ENCODE data around the gene ABCC8.

ABCC8 gene

DNA sequence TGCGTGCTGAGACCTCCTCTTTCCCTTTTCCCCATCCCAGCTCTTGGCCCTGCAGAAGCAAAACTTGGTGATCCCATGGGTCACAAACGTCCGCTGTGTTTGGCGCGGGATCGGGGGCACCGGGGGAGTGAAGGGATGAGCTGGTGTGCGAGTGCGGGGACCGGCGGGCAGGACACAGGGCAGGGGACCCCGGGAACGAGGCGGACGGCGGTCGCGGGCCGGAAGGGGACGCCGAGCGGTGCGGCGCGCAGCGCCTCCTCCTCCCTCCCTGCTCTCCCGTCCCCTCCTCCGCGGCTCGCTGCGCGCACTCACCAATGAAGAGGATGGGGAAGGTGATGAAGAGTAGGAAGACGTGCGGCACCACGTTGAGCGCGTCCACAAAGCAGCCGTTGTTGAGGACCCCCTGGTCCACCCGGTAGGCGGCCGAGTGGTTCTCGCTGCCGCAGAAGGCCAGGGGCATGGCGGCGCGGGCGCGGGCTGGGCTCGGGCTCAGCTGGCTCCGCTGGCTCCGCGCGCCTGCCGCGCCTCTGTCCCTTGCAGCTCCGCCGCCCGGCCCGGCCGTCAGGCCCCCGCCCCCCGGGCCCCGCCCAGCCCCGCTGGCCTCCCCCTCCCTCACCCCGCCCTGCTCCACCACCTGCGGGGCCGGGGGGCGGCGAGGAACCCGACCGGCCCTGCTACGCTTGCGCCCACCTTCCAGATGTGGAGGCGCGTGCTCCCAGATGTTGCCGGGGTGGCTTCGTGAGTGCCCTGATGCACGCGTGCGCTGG is at the start of gene ABCC8:
Gene ABCC8 (minus strand): TSS at position 529 of the 767 bp plus-strand sequence. CDS start 69 bp downstream, at position 460.
- DNase-seq = peak; percentile 45

DNA sequence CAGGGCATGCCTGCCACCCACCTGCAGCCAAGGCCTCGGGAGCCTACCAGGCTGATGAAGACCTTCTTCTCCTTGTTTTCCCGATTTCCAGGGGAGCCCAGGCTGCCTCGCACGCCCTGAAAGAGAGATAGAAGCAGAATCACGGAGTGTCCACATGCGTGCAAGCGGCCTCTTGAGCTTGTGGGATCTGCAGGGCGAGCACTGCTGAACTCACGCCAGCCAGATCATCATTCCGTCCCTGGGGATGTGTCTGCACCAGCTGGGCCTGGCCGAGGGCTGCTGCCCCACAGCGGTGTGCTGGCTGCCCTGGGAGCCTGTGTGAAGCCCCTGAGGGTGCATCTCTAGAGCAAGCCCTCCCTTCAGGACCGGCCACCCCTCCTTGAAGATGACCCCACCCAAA is 49.7 kb upstream of the ABCC8 start:
- DNase-seq = no peak

DNA sequence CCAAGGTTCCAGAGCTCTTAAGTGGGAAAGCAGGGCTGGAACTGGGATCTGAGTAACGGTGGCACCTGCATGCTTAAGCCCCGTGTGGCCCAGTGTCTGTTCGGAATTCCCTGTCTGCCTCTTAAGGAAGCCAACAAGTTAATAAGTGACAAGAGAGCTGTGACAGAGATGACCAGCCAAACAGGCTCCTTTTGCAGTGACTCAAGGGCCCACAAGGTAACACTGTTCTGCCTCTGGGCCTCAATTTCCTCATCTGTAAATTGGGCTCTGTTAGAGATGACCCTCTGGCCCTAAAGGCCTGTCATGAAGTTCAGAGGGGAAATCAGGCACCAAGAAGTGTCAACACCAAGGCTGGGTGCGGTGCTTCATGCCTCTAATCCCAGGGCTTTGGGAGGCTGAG is 48.9 kb upstream of the ABCC8 start:
- no peak for DNase-seq

DNA sequence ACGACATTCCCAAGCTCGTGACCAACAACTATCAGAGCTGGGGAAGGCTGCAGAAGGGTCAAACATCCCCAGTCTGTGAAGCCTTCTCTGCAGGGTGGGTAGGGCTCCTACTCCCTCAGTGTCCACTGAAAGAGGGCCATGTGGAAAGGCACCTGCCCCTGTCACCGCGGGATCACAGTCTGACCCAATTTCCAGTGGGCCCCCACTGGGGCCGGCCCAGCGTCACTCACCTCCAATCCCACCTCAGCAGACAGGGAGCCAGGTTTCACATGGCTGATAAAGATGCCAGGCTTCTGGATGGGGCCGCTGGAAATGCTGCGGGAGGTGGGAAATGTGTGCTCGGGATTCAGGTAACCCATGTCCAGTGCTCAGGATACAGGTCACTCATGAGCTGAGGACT is 47.6 kb upstream of the ABCC8 start:
- no peak for DNase-seq

DNA sequence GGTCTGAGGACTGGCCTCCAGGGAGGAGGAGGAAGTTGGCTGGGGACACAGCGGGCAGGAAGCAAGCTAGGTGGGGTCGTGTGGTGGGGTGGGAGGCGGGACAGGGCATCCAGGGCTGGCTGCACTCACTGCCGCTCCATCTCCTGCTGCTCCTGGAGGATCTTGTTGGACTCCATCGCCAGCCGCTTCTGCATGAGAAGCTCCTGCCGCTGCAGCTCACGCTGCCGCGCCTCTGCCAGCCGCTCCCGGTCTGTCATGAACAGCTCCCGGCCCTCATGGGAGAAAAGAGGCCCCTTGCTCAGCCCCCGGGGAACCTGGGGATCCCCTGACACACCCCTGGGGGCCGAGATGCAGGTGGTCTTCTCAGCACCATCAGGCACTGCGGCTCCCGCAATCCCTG is 46.0 kb upstream of the ABCC8 start:
- no peak for DNase-seq

DNA sequence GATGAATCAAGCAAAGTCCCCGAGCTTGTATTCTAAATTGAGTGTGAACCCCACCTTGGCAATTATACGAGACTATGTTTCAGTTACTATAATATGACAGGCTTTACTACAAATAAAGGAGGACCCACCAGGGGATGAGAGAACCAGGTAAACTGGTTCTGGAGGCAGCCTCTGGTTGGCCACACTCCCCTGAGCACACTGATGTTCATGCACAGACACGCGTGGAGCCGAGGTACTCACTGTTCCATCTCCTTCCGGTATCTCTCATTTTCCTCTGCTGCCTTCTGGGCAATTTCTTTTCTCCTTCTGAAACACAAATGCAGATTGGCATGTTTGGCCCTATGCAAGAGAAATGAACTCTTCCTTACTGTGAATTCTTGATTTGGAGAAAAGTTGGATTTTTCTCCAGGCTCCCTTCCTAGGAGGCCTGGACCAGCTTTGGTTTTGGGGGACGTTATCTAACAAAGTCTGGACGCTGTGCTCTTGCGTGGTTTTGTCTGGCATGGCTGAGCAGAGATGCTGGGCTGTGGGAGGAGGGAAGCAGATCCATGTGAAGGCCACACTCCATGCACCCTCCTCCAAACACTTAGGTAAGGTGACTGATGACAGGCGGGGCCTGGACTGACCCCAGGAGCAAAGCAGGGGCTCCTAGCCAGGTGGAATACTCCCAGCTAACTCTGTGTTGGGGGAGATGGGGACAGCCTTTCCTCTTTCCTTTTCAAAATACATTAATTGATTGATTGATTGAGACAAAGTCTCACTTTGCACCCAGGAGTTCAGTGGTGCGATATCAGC is 44.7 kb upstream of the ABCC8 start:
- DNase-seq = no peak

DNA sequence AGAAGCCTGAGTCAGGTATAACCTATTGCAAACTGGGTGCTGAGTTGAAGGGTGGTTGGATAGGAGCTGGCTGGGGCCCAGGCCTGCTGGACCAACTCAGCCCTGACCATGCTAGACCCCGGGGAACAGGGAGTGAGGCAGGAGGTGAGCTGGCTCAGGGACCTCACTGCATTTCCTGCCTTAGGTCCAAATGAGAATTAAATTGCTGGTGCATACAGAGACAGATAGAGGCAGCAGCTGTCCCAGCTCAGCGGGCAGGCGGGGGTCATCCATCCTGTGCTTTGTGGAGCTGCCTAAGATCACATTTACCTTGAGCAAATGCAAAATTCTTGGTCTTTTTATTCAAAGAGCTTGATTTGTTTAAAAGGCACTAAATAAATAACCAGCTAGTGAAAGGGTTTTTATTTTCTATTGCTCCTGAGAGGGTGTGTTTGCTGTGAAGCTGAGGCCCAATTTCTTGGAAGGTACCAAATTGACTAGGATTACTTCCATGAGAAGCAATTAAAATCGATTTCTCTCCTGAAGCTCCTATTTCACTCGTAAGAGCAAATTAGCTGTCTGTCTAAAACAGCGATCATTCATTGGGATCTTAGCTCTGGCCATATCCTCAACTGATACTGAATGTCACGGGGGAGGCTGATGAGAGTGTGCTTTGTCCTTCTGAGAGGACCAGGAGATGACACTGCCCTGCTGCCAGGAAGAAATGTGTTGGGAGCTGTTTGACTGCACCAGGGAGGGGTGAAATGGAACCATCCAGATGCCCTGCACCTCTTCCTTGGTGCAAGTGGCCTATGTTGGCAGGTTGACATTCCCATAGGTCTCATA is 42.6 kb upstream of the ABCC8 start:
- DNase-seq = no peak

DNA sequence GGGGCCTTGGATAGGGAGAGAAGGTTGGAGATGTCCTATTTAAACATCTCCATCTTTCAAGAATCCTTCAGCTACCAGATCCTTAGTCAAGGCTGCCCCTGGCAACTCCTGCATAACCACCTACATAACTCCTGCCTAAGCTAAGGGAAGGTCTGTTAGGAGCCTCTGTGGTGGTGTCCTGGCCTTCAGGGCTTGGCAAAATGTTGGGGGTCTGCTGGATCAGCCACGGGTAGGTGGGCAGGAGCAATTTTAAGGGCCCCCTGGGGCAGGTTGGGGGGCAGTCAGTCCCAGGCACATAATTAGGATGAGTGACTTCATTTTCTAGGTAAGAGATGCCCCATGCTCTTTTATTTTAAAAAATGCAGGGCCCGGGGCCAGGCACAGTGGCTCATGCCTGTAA is 41.7 kb upstream of the ABCC8 start:
- DNase-seq = no peak

DNA sequence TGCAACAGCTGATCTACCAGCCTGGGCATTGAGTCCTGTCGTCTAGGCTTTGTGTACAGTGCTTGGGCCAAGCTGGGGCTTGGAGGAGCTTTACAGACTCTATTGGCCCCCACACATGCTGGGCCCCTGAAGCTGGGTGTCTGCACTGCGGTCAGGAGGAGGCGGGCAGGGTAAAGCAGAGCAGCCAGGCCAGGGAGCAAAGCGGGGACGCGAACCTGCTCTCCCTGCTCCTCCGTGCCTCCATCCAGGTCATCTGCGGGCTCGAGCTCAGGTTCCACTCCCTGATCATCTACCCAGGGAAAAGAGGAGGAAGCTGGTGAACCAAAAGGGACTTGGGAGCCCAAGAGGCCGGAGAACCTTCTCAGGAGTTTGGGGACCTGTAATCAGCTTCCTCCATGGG is 40.5 kb upstream of the ABCC8 start:
- no peak for DNase-seq

DNA sequence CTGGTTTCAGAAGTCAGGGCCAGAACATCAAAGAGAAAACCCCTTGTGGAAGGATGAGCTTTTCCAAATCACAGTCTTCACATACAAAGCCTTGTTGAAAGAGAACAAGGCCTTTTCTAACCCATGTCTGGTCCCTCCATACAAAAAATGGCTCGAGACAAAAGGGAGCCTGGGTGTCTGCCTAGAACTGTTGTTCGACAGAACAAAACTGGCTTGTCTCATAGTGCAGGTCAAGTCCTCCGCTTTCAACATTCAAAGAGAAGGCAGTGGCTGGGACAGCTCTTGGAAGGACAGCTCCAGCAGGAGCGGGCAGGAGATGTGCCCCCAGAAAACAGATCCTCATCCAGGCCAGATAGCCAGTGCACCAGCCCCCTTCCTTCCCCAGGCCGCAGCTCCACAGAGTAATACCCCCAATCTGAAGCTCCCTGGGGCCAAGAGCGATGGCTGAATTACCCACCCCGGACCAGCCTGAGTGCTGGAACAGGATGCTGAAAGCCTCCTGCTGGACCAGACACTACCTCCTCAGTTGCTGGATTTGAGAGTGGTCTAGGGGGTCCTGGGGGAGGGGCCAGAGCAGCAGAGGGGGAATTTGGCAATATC is 40.0 kb upstream of the ABCC8 start:
- DNase-seq = no peak

DNA sequence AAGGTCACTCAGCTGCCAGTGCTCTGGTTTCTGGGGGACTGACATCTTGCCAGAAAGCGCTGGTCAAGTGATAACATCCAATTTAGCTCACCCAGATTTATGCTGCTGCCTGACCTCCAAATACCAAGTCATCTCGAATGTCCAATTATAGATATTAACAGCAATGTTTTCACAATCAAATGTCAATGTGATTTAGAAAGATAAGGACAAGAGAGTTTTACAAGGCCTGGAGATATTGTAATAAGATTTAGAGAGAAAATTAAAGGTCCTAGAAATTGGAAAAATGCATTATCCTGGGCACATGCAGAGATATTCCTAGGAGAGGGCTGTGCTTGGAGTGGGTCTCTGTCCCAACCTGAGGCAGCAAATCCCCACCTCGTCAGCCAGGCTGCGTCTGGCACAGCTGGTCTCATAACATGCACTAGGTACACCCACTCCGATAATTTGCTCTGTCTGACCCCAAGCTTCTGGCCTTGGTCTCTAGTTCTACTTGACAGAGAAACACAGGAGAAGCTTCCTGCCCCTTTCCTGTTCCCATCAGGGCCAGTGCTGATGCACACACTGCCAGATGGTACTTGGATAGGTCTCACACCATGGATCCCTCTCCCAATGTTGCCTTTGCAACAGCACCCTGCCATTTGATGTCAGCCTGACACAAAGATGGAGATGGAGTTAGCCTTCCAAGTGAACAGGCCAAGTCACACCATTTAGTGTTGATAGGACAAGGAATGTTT is 39.0 kb upstream of the ABCC8 start:
- no peak for DNase-seq

DNA sequence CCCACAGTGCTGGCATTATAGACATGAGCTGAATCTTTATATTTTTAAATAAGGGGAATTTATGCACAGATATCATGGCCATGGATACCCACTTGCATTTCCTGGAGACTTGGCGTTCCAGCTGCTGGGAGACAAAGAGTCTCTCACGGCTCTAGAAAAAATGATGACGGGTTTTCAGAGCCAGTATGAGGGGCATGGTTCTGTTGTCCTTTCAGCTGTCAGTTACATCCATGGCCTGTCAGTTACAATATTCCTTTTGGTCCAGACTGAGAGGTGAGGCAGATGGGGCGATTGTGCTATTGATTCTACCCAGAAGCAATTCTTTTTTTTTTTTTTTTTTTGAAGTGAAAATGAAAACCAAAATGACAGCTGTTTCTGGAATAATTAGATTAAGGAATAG is 37.8 kb upstream of the ABCC8 start:
- no peak for DNase-seq

DNA sequence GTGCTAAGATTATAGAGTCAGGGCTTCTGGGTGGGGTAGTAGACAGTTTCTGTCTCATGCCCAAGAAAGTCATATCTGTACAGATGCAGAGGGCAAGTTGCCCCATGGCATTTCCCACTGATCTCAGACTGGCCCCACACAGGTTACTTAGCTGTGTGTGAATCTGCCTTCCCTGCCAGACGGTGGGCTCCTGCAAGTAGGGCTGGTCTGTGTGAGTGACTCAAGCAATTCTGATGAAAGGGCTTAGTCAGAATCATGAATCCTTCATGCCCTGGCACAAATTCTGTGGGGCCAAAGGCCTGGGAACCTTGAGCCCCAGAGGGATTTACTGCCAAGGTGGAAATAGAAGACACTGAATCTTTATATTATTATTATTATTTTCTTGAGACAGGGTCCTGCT is 37.2 kb upstream of the ABCC8 start:
- no peak for DNase-seq

DNA sequence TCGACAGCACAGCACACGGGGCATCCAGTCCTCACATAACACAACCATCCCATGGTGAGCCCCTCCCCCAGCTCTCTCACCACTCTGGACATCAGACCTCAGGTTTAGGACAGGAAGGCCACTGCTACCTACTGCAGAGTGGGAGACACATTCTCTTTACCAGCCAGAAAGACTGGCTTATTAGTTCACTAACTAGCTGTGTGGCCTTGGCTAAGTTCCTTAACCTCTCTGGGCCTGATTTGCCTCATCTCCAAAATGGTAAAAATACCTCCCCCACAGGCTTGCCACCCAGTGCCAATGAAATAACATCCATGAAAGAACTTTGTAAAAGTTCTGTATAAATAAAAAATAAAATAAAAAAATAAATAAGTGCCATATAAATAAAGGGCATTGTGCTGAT is 35.5 kb upstream of the ABCC8 start:
- DNase-seq = no peak

DNA sequence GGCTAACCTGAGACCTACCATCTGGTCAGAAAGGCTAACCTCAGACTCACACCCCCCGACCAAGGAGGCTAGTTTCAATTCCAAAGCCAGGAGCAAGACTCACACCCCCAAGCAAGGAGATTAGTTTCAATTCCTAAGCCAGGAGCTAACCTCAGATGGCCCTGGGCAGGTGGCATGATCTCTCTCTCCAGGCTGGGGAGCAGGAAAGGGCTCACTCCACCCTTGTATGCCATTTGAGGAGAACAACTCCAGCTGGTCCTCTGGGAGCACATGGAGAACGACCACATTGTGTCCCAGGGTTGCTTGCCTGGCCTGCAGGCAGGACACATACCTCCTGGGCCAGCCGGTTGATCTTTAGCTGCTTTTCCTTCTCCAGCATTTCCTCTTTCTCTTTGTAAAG is 34.9 kb upstream of the ABCC8 start:
- DNase-seq = no peak

DNA sequence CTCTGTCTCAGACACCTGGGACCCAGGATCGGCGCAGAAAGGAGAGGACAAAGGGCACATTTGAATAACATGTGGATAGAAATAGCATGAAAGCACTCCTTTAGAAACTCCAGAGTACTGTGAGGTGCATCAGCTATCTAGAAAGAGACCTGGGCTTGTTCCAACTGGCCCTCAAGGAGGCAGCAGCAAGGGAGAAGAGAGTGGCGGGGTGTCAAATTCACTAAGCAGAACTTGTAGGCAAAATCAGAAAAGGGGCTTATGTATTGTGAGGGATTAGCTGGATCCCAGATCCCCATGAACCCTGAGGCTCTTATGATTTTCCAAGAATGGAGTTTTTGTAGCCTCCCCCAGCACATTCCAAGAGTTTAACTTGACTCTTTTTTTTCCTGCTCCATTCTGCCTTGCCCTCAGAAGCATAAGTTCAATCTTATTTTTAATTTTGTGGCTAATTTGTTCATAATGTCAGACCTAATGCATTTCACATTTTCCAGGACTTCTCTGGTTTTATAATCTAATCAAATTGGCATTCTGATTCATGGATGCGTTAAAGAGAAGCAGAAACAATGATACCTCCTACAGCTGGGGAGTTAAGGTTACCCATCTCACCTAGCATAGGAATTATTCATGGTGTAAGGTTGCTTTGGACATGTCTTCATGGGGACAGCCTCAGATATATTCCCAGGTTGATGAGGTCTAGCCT is 34.0 kb upstream of the ABCC8 start:
- no peak for DNase-seq

DNA sequence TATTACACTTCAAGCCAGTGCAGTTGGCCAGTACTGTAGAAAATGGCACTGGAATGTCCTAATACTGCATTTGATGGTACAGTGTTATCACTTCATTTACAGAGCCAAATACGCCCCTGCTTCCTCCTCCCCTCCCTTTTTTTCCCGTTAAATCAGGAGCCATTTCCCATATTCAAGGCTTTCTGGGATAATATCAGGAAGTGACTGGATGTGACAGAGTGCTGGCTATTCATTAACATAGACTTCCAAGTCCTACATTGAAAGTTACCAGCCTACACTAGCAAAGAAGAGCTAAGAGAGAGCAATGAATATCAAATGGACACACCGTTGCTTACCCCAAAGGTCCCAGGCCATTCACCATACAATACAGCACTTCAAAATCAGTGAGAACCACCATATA is 32.1 kb upstream of the ABCC8 start:
- no peak for DNase-seq

DNA sequence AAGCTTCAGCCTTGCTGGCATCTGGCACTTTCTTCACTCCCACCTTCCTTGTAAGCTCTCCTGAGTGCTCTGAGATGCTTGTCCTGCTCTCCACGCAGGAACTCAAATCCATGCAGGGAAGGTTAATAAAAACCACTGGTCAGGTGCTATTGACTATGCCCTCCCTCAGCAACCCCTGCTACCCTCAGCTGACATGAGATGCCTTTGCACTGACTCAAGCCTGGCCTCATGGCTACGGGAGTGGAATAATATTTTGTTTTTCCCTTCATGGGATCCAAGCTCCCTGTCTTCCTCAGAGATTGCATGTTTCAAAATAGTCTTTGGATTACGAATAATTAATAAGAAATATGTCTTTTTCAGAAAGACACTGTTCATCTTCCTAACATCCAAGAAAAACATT is 31.7 kb upstream of the ABCC8 start:
- DNase-seq = no peak

DNA sequence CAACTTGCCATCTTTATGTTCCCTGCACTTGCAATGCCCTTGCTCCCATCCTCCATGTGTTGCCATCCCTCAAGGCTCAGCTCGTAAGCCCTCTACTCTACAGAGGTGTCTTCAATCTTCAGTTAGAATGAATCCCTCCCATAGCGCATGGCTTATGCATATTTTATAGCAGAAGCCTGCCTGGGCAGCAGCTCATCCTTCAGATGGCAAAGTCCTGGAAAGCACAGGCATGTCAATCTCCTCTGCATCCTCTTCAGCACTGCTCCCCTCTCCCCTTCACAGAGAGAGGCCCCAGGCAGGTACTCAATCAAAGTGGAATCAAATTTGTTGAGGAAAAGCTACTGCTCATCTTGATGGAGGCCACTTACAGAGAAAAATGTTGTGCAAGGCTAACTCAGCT is 31.1 kb upstream of the ABCC8 start:
- no peak for DNase-seq

DNA sequence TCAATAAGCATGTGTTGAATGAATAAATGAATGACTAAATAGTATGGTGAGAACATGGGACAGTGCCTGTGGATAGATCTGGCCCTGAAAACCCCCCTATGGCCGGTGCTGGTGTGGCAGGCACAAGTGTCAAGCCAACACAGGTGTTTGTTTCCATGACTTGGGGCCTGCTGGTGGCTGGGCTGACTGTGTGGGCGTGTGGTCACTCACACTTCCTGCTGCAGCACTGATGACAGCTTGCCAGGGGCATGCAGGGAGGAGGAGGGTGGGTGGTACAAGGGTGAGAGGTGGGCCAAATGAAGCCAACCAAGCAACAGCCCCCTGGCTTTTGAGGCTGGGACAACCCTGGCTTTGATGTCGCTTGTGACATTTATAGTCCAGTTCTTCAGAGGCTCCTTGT is 30.3 kb upstream of the ABCC8 start:
- DNase-seq = no peak

DNA sequence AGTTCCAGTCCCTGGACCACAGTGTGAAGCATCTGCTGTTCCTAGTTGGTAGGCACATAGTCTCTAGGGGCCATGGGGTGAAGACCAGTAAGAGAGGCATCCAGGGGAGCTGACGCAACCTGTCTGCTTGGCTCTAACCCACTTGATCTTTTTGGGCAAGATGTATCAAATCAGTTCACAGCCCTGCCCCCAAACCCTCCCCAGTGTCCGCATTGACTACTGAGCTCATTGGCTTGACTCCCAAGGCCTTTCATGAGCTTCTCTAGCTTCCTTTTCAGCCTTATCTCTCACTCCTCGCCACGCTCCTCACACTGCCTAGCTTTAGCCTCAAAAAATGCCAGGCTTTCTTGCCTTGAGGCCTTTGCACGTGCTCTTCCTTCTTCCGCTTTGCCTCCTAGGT is 29.7 kb upstream of the ABCC8 start:
- no peak for DNase-seq

DNA sequence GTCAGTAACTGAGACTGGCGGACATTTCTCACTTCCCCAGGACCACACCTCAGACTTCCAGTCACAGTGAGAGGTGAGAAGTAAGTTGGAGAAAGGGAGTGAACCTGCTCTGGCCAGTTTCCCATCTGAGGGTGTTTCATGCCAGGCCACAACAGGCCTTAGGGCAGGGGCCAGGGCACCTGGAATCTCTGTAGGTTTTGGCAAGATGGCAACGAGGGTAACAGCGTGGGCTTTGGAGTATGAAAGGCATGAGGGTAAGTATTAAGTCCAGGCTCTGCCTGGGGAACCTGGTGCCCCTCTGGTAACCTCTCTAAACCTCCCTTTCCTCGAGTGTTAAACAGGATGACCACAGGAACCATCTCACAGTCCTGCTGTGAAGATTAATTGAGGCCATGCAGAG is 28.5 kb upstream of the ABCC8 start:
- DNase-seq = no peak
